GM12875 (cell line): ENCODE results near the gene MX1.

Experiments used
- H3K4me3 ChIP-seq: one replicate; pipeline ENCODE4 v1.5.1; 2011; ENCODE audit warnings: low read depth, low read length, control low read depth
- CTCF ChIP-seq: IDR thresholded peaks from 2 replicates; pipeline ENCODE4 v1.5.1; 2011; ENCODE audit warnings: low read depth, mild to moderate bottlenecking, control low read depth, inconsistent platforms, low read length, moderate library complexity, borderline replicate concordance; ENCODE audit not compliant: insufficient read depth

Gene MX1

GRCh38 chr21:41475714-41476420 lies 49.8 kb downstream of the MX1 start:
- no peak for TF ChIP-seq CTCF
- H3K4me3 ChIP-seq = no peak overlapping the region

- no peak overlapping the region for H3K4me3 ChIP-seq
- TF ChIP-seq CTCF = no peak
Observed at GRCh38 chr21:41477641-41478318, 51.7 kb downstream of the MX1 start.

GRCh38 chr21:41478319-41479177 lies 52.5 kb downstream of the MX1 start:
- TF ChIP-seq CTCF = no peak
- H3K4me3 ChIP-seq = no peak overlapping the region

- TF ChIP-seq CTCF = no peak
- no peak overlapping the region for H3K4me3 ChIP-seq
Observed at GRCh38 chr21:41479686-41480085, 53.6 kb downstream of the MX1 start.

- H3K4me3 ChIP-seq = no peak overlapping the region
- TF ChIP-seq CTCF = no peak
Observed at GRCh38 chr21:41480086-41480690, 54.1 kb downstream of the MX1 start.

- no peak for TF ChIP-seq CTCF
- no peak overlapping the region for H3K4me3 ChIP-seq
Observed at GRCh38 chr21:41481191-41481590, 55.2 kb downstream of the MX1 start.
